HepG2 (cell line): ENCODE data around the gene SIVA1. TPM values are rescaled to one million over a fixed set of nuclear protein-coding genes. Genes with fewer than 3 reads are reported as not detected.

Experiments used
- AGO2 ChIP-seq: fragments of 200-400 bp; formaldehyde crosslinking; optimal IDR thresholded peaks from 2 replicates; pipeline ENCODE3; 2017; ENCODE audit warnings: mild to moderate bottlenecking, low read depth, low read length, moderate library complexity
- ATF7-NPFF ChIP-seq: sonication (generic); formaldehyde crosslinking; IDR thresholded peaks from 2 replicates; pipeline ENCODE4 v1.8.1; 2023; ENCODE audit warnings: mild to moderate bottlenecking, low read depth, missing genetic modification reagents, moderate library complexity
- GATAD2A ChIP-seq: IDR thresholded peaks from 2 replicates; pipeline ENCODE4 v1.6.1; 2016
- HNF4G ChIP-seq, 2 experiments: sonication (generic) in 1 of 2; formaldehyde crosslinking in 1 of 2; IDR thresholded peaks; 2 replicates each; pipeline versions ENCODE4 v1.4.0 to v1.6.1; 2011 to 2020; ENCODE audit warnings: borderline replicate concordance in 2 of 2, low read depth in 2 of 2, mild to moderate bottlenecking in 2 of 2, low read length in 1 of 2, missing genetic modification reagents in 1 of 2, moderate library complexity in 1 of 2
- KAT2B ChIP-seq: fragments of 150-350 bp; IDR thresholded peaks from 2 replicates; pipeline ENCODE4 v1.6.1; 2014; ENCODE audit warnings: low read depth, low read length, borderline replicate concordance
- KLF9 ChIP-seq: IDR thresholded peaks from 2 replicates; pipeline ENCODE4 v1.6.1; 2016; ENCODE audit warnings: low read depth
- KMT2A ChIP-seq: sonication (generic); formaldehyde crosslinking; IDR thresholded peaks from 2 replicates; pipeline ENCODE4 v1.4.0; 2020; ENCODE audit warnings: missing genetic modification reagents
- NCOA1 ChIP-seq: sonication (generic); formaldehyde crosslinking; IDR thresholded peaks from 2 replicates; pipeline ENCODE4 v1.9.0; 2021; ENCODE audit warnings: missing genetic modification reagents
- PLRG1 ChIP-seq: fragments of 450-650 bp; conservative IDR thresholded peaks from 2 replicates; pipeline ENCODE4 v1.6.1; 2016
- POLR2AphosphoS5 ChIP-seq: IDR thresholded peaks from 2 replicates; pipeline ENCODE4 v1.6.1; 2012; ENCODE audit warnings: low read depth, low read length
- RBFOX2 ChIP-seq: fragments of 200-400 bp; formaldehyde crosslinking; IDR thresholded peaks from 2 replicates; pipeline ENCODE4 v1.6.1; 2017; ENCODE audit warnings: low read depth, mild to moderate bottlenecking, low read length
- RBM22 ChIP-seq: fragments of 200-400 bp; formaldehyde crosslinking; optimal IDR thresholded peaks from 2 replicates; pipeline ENCODE3; 2017; ENCODE audit warnings: mild to moderate bottlenecking, low read length, moderate library complexity
- ZBTB42 ChIP-seq: sonication (generic); formaldehyde crosslinking; IDR thresholded peaks from 2 replicates; pipeline ENCODE4 v1.5.0; 2020; ENCODE audit warnings: mild to moderate bottlenecking, missing genetic modification reagents
- ZNF383 ChIP-seq: sonication (generic); formaldehyde crosslinking; IDR thresholded peaks from 2 replicates; pipeline ENCODE4 v1.4.0; 2020; ENCODE audit warnings: missing genetic modification reagents, mild to moderate bottlenecking, borderline replicate concordance
- ZNF589 ChIP-seq: sonication (generic); formaldehyde crosslinking; conservative IDR thresholded peaks from 2 replicates; pipeline ENCODE4 v1.8.0; 2022; ENCODE audit warnings: mild to moderate bottlenecking, moderate library complexity, missing genetic modification reagents
- ZNF644 ChIP-seq: IDR thresholded peaks from 2 replicates; pipeline ENCODE4 v1.6.1; 2016; ENCODE audit warnings: low read depth
- ZNF782 ChIP-seq: sonication (generic); formaldehyde crosslinking; IDR thresholded peaks from 2 replicates; pipeline ENCODE4 v1.4.0; 2020; ENCODE audit warnings: missing genetic modification reagents, mild to moderate bottlenecking, borderline replicate concordance
- polyA plus RNA-seq, 8 experiments: library from polyadenylated mRNA; depleted of rRNA in 3 of 8; stranded (reverse) in 7 of 8; unstranded in 1 of 8; fragments of >200 nt; fragmentation: Illumina TruSeq in 4 of 8; extraction: Trizol in 4 of 8; gene quantifications; 2 replicates each; pipeline versions ENCODE4 v1.2.1 to v1.2.3, GENCODE V29; 2011 to 2016; ENCODE audit warnings: low read depth in 4 of 8, missing spikeins in 1 of 8, mixed read lengths in 1 of 8; ENCODE audit not compliant: insufficient read depth in 1 of 8
- total RNA-seq, 5 experiments: library from RNA; depleted of rRNA; stranded (reverse); fragments of >200 nt; fragmentation: Illumina TruSeq; extraction: Trizol; gene quantifications; 2 replicates each; pipeline ENCODE4 v1.2.3, GENCODE V29; 2016; ENCODE audit warnings: low read depth in 1 of 5
- TF ChIP-seq, protein P1 (sequence below): sonication (generic); formaldehyde crosslinking; conservative IDR thresholded peaks from 2 replicates; pipeline ENCODE4 v1.4.0; 2020; ENCODE audit warnings: mild to moderate bottlenecking, missing genetic modification reagents, moderate library complexity
- TF ChIP-seq, protein P2 (sequence below): IDR thresholded peaks from 2 replicates; pipeline ENCODE4 v1.6.1; 2016; ENCODE audit warnings: missing compliant biosample characterization, missing genetic modification reagents, borderline replicate concordance
- TF ChIP-seq, protein P3 (sequence below): IDR thresholded peaks from 2 replicates; pipeline ENCODE4 v1.6.1; 2016; ENCODE audit warnings: missing biosample characterization, missing genetic modification reagents, low read depth
- TF ChIP-seq, protein P4 (sequence below): sonication (generic); formaldehyde crosslinking; IDR thresholded peaks from 2 replicates; pipeline ENCODE4 v1.5.0; 2020; ENCODE audit warnings: missing genetic modification reagents

Gene SIVA1
- total and polyA plus RNA-seq, 2 of the 13 experiments (the other 11 are each of a cell fraction or from before 2014, with no cell fraction given), result 123 to 186 TPM

DNA sequence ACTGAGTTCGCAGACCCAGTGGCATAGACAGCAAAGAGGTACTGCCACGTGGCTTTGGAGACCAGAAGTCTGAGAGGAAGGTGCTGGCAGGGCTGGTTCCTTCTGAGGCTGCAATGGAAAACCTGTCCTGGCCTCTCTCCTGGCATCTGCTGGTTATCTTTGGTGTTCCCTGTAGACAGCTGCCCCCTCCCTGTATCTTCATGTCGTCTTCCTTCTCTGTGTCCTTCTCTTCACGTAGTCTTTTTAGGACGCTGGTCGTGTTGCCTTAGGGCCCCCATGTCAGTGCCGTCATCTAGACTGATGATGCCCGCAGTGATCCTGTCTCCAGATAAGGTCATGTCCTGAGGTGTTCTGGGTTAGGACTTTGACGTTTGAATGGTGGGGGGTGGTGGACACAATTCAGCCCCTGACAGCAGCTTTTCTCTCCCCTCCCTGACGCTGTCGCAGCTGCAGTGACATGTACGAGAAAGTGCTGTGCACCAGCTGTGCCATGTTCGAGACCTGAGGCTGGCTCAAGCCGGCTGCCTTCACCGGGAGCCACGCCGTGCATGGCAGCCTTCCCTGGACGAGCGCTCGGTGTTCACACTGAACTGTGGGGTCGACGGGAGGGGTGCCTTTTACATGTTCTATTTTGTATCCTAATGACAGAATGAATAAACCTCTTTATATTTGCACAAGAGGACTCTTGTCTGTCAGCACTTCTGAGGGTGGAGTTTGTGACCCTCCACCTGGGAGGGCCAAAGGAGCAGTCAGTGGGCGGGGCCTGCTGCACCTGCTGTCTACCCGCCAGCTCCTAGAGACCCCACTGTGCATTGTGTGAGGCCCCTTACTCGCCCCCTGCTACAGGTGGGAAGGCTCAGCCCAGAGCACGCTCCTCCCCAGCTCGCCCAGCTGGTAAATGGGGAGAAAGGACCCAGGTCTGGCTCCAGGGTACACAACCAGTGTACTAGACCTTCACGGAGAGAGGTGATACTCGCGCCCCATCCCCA lies 6.3 kb downstream of the SIVA1 start (continued):
- TF ChIP-seq, protein P1, sequence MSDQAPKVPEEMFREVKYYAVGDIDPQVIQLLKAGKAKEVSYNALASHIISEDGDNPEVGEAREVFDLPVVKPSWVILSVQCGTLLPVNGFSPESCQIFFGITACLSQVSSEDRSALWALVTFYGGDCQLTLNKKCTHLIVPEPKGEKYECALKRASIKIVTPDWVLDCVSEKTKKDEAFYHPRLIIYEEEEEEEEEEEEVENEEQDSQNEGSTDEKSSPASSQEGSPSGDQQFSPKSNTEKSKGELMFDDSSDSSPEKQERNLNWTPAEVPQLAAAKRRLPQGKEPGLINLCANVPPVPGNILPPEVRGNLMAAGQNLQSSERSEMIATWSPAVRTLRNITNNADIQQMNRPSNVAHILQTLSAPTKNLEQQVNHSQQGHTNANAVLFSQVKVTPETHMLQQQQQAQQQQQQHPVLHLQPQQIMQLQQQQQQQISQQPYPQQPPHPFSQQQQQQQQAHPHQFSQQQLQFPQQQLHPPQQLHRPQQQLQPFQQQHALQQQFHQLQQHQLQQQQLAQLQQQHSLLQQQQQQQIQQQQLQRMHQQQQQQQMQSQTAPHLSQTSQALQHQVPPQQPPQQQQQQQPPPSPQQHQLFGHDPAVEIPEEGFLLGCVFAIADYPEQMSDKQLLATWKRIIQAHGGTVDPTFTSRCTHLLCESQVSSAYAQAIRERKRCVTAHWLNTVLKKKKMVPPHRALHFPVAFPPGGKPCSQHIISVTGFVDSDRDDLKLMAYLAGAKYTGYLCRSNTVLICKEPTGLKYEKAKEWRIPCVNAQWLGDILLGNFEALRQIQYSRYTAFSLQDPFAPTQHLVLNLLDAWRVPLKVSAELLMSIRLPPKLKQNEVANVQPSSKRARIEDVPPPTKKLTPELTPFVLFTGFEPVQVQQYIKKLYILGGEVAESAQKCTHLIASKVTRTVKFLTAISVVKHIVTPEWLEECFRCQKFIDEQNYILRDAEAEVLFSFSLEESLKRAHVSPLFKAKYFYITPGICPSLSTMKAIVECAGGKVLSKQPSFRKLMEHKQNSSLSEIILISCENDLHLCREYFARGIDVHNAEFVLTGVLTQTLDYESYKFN (CRISPR knock-in tag), result no peak
- no peak for TF ChIP-seq NCOA1 (CRISPR knock-in tag)
- TF ChIP-seq KMT2A (CRISPR knock-in tag), result no peak
- no peak for TF ChIP-seq GATAD2A
- peak; percentile 54; the same call in 1 of the 2 replicates for TF ChIP-seq RBFOX2
- TF ChIP-seq HNF4G (IDR thresholded peaks at IDR 0.05; ENCODE audit: borderline replicate concordance, low read depth, low read length), result no peak
- TF ChIP-seq HNF4G (CRISPR knock-in tag; IDR thresholded peaks at IDR 0.05; ENCODE audit: borderline replicate concordance, low read depth), result no peak
- TF ChIP-seq ATF7-NPFF, result no peak
- TF ChIP-seq KAT2B, result no peak
- TF ChIP-seq, protein P2, sequence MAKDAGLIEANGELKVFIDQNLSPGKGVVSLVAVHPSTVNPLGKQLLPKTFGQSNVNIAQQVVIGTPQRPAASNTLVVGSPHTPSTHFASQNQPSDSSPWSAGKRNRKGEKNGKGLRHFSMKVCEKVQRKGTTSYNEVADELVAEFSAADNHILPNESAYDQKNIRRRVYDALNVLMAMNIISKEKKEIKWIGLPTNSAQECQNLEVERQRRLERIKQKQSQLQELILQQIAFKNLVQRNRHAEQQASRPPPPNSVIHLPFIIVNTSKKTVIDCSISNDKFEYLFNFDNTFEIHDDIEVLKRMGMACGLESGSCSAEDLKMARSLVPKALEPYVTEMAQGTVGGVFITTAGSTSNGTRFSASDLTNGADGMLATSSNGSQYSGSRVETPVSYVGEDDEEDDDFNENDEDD (CRISPR knock-in tag), result no peak
- TF ChIP-seq, protein P3, sequence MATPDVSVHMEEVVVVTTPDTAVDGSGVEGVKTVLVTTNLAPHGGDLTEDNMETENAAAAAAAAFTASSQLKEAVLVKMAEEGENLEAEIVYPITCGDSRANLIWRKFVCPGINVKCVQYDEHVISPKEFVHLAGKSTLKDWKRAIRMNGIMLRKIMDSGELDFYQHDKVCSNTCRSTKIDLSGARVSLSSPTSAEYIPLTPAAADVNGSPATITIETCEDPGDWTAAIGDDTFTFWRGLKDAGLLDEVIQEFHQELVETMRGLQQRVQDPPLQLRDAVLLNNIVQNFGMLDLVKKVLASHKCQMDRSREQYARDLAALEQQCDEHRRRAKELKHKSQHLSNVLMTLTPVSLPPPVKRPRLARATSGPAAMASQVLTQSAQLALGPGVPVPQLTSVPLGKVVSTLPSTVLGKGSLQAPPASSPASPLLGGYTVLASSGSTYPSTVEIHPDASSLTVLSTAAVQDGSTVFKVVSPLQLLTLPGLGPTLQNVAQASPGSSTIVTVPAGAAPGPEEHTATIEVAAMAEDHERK (CRISPR knock-in tag), result no peak
- 0 out of 2 replicates have a peak, but pooled peaks have one; percentile 37 for TF ChIP-seq ZNF589
- TF ChIP-seq ZNF644 (CRISPR knock-in tag), result no peak
- TF ChIP-seq POLR2AphosphoS5, result peak; percentile 38; the same call in 1 of the 2 replicates
- TF ChIP-seq PLRG1, result no peak
- peak; percentile 89 for TF ChIP-seq AGO2
- TF ChIP-seq RBM22, result peak; percentile 67
- TF ChIP-seq KLF9 (CRISPR knock-in tag), result no peak
- no peak for TF ChIP-seq ZNF383 (CRISPR knock-in tag)
- TF ChIP-seq, protein P4, sequence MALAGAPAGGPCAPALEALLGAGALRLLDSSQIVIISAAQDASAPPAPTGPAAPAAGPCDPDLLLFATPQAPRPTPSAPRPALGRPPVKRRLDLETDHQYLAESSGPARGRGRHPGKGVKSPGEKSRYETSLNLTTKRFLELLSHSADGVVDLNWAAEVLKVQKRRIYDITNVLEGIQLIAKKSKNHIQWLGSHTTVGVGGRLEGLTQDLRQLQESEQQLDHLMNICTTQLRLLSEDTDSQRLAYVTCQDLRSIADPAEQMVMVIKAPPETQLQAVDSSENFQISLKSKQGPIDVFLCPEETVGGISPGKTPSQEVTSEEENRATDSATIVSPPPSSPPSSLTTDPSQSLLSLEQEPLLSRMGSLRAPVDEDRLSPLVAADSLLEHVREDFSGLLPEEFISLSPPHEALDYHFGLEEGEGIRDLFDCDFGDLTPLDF (CRISPR knock-in tag), result no peak
- no peak for TF ChIP-seq ZBTB42 (CRISPR knock-in tag)
- no peak for TF ChIP-seq ZNF782 (CRISPR knock-in tag)
